ENCODE measurements around the gene DCDC2.

The DCDC2 gene

DNA sequence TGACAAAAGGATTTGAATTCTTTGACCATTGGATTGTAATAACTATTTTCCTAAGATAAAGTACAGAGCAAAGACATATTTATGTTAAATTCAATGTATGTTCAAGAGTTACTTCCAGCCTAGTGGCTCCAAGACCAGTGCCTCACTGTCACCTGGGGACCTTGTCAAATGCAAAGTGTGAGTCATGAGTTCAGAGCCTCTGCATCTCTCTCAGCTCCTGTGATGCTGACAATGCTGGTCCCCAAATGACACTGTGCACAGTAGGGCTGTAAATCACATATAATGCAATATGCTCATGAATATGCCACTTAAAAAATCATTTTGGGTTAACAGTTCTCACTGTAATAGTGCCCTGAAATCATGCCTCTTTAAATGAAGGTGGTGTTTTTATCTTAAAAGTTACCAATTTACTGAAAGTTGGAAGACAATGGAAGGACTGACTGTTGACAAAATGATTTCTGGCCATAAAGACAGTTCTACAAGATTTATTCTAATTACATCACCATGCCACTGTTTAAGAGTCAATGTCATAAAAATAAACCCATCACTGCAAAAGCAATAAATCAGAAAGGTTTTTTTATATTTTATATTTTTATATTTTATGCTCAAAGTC lies 169.8 kb downstream of the DCDC2 start:
- TF ChIP-seq, protein P1, sequence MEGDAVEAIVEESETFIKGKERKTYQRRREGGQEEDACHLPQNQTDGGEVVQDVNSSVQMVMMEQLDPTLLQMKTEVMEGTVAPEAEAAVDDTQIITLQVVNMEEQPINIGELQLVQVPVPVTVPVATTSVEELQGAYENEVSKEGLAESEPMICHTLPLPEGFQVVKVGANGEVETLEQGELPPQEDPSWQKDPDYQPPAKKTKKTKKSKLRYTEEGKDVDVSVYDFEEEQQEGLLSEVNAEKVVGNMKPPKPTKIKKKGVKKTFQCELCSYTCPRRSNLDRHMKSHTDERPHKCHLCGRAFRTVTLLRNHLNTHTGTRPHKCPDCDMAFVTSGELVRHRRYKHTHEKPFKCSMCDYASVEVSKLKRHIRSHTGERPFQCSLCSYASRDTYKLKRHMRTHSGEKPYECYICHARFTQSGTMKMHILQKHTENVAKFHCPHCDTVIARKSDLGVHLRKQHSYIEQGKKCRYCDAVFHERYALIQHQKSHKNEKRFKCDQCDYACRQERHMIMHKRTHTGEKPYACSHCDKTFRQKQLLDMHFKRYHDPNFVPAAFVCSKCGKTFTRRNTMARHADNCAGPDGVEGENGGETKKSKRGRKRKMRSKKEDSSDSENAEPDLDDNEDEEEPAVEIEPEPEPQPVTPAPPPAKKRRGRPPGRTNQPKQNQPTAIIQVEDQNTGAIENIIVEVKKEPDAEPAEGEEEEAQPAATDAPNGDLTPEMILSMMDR (IDR thresholded peaks at IDR 0.05; ENCODE audit: insufficient read depth, low read length): no peak
- Histone ChIP-seq H3K27me3 (ENCODE audit: insufficient read depth, poor library complexity, severe bottlenecking) (no peaks in the 10 kb centered on the region), H3K4me3 (replicated peaks; ENCODE audit: insufficient read depth, low read length) (no peak overlapping the region), H3K27ac (replicated peaks) (no peak overlapping the region)
- DNase-seq (ENCODE audit: low read depth in 1 of 2, low spot score in 1 of 2): no peak

DNA sequence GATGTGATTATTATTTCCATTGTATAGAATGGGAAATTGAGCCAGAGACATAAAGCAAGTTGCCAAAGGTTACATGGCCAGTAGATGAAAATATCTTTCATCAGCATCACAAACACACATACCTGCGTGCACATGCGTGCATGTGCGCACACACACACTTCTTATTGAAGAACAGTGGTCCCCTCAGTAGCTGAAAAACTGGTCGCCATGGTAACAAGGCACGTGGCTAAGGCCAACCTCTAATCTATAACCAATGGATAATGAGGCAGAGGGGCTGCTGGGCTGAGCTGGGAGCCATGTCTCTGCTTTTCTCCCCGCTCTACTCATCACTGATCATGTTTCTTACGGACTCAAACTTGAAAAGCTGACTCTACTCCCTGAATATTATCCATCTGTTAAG lies 171.5 kb downstream of the DCDC2 start:
- Histone ChIP-seq H3K4me3 (replicated peaks; ENCODE audit: insufficient read depth, low read length) (no peak overlapping the region), H3K27me3 (ENCODE audit: insufficient read depth, poor library complexity, severe bottlenecking) (no peaks in the 10 kb centered on the region), H3K27ac (replicated peaks) (no peak overlapping the region)
- no peak for DNase-seq (ENCODE audit: low read depth in 1 of 2, low spot score in 1 of 2)
- TF ChIP-seq GABPA (IDR thresholded peaks at IDR 0.05; ENCODE audit: low read depth) (no peak), SPI1 (IDR thresholded peaks at IDR 0.05; ENCODE audit: borderline replicate concordance, low read depth) (no peak), POLR2AphosphoS5 (IDR thresholded peaks at IDR 0.05; ENCODE audit: low read depth) (no peak)
- TF ChIP-seq, protein P1 (IDR thresholded peaks at IDR 0.05; ENCODE audit: insufficient read depth, low read length): no peak
- TF ChIP-seq, protein P2, sequence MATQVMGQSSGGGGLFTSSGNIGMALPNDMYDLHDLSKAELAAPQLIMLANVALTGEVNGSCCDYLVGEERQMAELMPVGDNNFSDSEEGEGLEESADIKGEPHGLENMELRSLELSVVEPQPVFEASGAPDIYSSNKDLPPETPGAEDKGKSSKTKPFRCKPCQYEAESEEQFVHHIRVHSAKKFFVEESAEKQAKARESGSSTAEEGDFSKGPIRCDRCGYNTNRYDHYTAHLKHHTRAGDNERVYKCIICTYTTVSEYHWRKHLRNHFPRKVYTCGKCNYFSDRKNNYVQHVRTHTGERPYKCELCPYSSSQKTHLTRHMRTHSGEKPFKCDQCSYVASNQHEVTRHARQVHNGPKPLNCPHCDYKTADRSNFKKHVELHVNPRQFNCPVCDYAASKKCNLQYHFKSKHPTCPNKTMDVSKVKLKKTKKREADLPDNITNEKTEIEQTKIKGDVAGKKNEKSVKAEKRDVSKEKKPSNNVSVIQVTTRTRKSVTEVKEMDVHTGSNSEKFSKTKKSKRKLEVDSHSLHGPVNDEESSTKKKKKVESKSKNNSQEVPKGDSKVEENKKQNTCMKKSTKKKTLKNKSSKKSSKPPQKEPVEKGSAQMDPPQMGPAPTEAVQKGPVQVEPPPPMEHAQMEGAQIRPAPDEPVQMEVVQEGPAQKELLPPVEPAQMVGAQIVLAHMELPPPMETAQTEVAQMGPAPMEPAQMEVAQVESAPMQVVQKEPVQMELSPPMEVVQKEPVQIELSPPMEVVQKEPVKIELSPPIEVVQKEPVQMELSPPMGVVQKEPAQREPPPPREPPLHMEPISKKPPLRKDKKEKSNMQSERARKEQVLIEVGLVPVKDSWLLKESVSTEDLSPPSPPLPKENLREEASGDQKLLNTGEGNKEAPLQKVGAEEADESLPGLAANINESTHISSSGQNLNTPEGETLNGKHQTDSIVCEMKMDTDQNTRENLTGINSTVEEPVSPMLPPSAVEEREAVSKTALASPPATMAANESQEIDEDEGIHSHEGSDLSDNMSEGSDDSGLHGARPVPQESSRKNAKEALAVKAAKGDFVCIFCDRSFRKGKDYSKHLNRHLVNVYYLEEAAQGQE (IDR thresholded peaks at IDR 0.05; ENCODE audit: insufficient replicate concordance, low read depth): no peak

DNA sequence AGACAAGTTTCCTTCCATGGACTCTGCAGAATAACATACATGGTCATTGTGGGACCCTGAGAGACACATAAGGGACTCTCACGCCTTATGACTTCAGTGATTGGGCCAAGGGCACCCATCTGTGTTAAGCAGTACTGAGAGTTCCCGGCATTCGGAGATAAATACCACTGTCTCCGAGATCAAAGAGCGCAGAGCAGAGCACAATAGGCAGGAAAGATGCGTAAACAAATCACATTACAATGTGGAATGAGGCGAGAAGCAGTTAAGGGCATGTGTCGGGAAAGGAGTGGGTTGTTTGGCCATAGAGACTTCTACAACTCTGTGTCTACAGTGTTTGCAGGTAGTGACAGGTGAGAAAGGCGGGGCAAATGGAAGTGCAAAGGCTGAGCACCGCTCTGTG lies 174.3 kb downstream of the DCDC2 start:
- Histone ChIP-seq H3K4me3 (replicated peaks; ENCODE audit: insufficient read depth, low read length) (no peak overlapping the region), H3K27ac (replicated peaks) (no peak overlapping the region)

More for the DNA sequence above, 174.3 kb downstream of the DCDC2 start:
- H3K27me3 ChIP-seq (ENCODE audit: insufficient read depth, poor library complexity, severe bottlenecking): no peaks in the 10 kb centered on the region
- TF ChIP-seq, protein P1 (IDR thresholded peaks at IDR 0.05; ENCODE audit: insufficient read depth, low read length): no peak
- no peak for TF ChIP-seq POLR2AphosphoS5 (IDR thresholded peaks at IDR 0.05; ENCODE audit: low read depth)
- TF ChIP-seq GABPA (IDR thresholded peaks at IDR 0.05; ENCODE audit: low read depth): no peak
- no peak for TF ChIP-seq SPI1 (IDR thresholded peaks at IDR 0.05; ENCODE audit: borderline replicate concordance, low read depth)
- TF ChIP-seq, protein P2 (IDR thresholded peaks at IDR 0.05; ENCODE audit: insufficient replicate concordance, low read depth): no peak
- no peak for DNase-seq (ENCODE audit: low read depth in 1 of 2, low spot score in 1 of 2)

Measured in HL-60 (cell line).